ENCODE measurements around the gene ESPN.
"Not testable (repeated sequence)": the region's sequence is repeated elsewhere in the genome, so short reads cannot be mapped to it uniquely, and the experiment has no call there.

ESPN gene, protein sequence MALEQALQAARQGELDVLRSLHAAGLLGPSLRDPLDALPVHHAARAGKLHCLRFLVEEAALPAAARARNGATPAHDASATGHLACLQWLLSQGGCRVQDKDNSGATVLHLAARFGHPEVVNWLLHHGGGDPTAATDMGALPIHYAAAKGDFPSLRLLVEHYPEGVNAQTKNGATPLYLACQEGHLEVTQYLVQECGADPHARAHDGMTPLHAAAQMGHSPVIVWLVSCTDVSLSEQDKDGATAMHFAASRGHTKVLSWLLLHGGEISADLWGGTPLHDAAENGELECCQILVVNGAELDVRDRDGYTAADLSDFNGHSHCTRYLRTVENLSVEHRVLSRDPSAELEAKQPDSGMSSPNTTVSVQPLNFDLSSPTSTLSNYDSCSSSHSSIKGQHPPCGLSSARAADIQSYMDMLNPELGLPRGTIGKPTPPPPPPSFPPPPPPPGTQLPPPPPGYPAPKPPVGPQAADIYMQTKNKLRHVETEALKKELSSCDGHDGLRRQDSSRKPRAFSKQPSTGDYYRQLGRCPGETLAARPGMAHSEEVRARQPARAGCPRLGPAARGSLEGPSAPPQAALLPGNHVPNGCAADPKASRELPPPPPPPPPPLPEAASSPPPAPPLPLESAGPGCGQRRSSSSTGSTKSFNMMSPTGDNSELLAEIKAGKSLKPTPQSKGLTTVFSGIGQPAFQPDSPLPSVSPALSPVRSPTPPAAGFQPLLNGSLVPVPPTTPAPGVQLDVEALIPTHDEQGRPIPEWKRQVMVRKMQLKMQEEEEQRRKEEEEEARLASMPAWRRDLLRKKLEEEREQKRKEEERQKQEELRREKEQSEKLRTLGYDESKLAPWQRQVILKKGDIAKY

GRCh38 chr1:6424619-6425593, at the start of gene ESPN:
TSS of gene ESPN (plus strand) at chr1:6424776. CDS start at chr1:6424956, 180 bp downstream.
- DNase-seq, result no peak

DNA sequence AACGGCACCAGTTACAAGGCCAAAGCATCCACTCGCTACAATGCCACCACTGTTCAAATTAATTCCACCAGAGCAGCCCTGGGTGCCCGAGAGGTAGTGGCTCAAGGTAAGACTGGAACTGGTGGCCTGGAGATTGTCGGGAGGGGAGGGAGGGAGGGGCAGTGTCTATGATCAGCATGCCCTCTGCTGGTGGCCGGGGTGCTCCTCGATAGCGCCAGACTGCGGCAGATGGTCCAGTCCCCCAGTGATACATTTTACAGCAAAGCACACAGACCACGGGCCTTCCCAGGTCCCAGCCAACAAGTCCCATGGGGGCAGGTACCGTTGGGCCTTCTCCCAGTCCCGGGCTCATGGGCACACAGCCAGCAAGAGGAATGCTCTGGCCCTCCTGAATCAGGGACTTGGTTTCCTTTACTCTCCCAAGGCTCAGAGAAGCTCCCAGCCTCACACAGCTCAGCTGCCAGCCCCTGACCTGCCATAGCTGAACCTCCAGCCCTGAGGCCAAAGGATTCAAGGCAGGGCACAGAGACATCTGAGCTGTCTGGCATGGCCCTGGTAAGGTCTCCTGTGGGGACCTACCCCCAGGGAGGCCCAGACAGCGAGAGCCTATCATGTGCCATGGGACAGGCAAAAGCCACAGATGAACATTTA, 46.4 kb upstream of the ESPN start:
- no peak for DNase-seq

GRCh38 chr1:6380037-6380436, 44.5 kb upstream of the ESPN start:
- no peak for DNase-seq

DNA sequence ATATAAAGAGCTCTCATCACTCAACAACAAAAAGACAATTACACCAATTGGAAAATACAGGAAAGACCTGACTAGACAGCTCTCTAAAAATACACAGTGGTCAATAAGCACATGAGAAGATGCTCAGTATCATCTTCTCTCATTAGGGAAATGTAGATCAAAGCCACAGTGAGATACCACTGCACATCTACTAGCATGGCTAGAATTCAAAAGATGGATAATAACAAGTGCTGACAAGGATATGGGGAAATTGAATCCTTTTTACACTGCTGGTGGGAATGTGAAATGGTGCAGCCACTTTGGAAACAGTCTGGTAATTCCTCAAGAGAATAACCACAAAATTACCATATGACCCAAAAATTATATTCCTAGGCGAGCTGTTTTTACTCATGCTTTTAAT, 40.4 kb upstream of the ESPN start:
- DNase-seq, result no peak

DNA sequence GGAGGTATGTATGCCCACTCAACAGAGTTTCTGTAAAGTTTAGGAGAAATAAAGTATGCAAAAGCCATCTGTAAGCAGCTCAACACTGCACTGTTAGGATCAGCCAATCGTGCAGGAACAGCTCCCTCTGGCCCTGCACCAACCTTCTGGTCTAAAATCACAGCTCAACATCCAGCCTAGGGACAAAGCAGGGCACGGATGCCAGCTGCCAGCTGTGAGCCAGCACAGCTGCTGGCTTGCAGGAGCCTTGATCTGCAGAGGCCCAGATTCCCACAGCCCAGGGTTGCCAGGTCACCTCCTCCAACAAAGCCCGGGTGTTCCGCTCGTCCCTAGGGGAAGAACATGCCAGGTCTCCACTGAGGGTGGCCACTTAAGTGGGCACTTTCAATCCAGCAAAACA, 39.6 kb upstream of the ESPN start:
- DNase-seq, result no peak

- no peak for DNase-seq
These were observed 38.9 kb upstream of the ESPN start for GRCh38 chr1:6385488-6386191.

- no peak for DNase-seq
These were observed 38.1 kb upstream of the ESPN start for GRCh38 chr1:6386371-6386949.

GRCh38 chr1:6389971-6390370, 34.6 kb upstream of the ESPN start:
- no peak for DNase-seq

GRCh38 chr1:6391951-6392808, 32.4 kb upstream of the ESPN start:
- peak; percentile 4 for DNase-seq

GRCh38 chr1:6392809-6393399, 31.7 kb upstream of the ESPN start:
- DNase-seq, result no peak

DNA sequence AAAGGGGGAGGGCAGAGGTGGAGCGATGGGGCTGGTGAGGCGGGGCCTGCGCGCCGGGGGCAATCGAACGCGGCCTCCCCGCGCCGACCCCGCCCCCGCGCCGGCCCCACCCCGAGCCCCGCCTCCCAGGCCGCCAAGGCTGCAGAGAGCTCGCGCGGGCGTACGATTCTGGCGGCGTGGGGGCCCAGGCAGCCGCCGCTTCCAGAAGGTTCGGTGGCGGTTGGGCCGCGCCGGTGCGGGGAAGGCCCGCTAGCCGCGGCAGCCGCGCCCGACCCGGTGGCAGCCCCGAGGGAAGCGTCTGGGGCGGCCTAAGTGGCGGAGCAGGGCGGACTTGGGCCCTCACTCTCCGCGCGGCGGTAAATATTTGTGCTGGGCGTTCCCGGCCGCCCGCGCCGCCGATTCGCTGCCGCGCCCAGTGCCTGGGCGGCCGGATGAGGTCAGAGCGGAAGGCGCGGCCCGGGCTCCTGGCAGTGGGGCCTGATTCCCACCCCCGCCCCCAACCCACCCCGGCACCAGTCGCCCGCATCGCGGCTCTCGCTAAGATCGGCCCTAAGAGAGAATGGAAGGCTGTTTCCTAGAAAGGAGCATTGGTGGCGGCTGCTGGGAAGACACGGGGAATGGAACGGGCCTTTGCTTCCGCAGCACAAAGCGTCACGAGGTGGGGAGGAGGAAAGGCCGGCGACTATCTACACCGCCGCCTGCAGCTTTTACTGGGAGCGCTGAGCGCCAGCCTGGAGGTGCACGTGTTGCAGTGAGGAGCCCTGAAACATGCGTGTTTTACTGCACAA, 31.0 kb upstream of the ESPN start, which contains the start of gene ACOT7:
Gene ACOT7, minus strand, starts transcription at position 368 of the 788 bp plus-strand sequence. CDS start 368 bp downstream, outside the sequence.
- DNase-seq, result peak; percentile 91

DNA sequence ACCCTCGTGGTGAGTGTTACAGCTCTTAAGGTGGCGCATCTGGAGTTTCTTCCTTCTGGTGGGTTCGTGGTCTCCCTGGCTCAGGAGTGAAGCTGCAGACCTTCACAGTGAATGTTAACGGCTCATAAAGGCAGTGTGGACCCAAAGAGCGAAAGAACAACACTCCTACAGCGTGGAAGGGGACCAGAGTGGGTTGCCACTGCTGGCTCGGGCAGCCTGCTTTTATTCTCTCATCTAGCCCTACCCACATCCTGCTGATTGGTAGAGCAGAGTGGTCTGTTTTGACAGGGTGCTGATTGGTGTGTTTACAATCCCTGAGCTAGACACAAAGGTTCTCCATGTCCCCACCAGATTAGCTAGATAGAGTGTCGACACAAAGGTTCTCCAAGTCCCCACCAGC, 29.4 kb upstream of the ESPN start:
- not testable (repeated sequence) for DNase-seq

- not testable (repeated sequence) for DNase-seq
These were observed 28.8 kb upstream of the ESPN start for GRCh38 chr1:6395781-6396244.

- no peak for DNase-seq
These were observed 27.6 kb upstream of the ESPN start for GRCh38 chr1:6396998-6397397.

DNA sequence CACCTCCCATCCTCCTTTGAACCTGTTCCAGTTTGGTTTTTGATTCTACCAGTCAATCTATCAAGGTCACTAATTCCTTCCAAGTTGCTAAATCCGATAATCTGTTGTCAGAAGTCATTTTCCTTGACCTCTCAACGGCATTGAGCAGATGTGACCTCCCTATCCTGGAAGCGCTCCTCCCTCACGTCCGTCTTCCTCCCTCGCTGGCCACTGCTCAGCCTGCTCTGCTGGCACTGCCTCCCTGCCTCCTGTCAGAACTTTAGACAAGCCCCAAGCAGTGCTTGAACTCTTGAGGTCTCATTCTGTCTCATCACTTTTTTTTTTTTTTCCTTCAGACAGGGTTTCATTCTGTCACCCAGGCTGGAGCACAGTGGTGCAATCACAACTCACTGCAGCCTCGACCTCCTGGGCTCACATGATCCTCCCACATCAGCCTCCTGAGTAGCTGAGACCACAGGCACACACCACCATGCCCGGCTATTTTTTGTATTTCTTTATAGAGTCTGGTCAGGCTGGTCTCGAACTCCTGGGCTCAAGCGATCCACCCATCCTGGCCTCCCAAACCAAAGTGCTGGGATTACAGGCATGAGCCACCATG, 26.6 kb upstream of the ESPN start:
- DNase-seq, result no peak

DNA sequence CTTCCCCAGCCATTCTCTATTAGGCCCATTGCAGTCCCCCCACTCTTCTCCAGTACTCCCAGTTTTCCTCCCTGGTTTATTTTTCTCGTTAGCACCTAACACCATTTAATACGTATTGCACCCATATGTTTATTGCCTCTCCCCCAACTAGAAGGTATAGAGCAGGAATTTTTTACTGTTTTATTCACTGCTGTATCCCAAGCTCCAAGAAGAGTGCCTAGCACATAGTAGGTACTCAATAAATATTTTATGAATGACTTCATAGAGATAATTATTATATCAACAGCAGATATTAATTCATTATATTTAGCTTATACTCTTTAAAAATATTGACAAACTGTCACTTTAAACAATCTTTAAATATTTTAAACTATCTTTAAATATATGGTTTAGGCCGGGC, 25.3 kb upstream of the ESPN start:
- no peak for DNase-seq

- DNase-seq, result no peak
These were observed 22.9 kb upstream of the ESPN start for GRCh38 chr1:6401673-6402072.

GRCh38 chr1:6408023-6408422, 16.6 kb upstream of the ESPN start:
- no peak for DNase-seq
